Adipose tissue (tissue), 3 donors: Measurements from ENCODE around the gene TRIP13. TPM values are rescaled to one million over a fixed set of nuclear protein-coding genes. Genes with fewer than 3 reads are reported as not detected.

ENCODE experiments used
- H3K27ac ChIP-seq: one replicate; pipeline ENCODE4 v1.5.1; 2013; ENCODE audit warnings: low read depth, low read length
- WGBS, 3 donors: extraction: QIAGEN DNeasy Blood & Tissue Kit; methylation state at CpG; one replicate each; pipeline ENCODE4 v1.1.7; 2013; 5-methylcytosine and 5-hydroxymethylcytosine counted together
- polyA plus RNA-seq, 3 donors: library from polyadenylated mRNA; stranded (reverse); fragments of 200-250 nt; gene quantifications; one replicate each; pipeline ENCODE4 v1.2.3, GENCODE V29; 2013
- donor health status: healthy with polysubstance abuse.
- donor health status: Bipolar disorder and iron deficiency.
- donor health status: healthy.

TRIP13 gene
- polyA plus RNA-seq, 3 donors, result 0.58 to 1.5 (median 1.5) TPM

DNA sequence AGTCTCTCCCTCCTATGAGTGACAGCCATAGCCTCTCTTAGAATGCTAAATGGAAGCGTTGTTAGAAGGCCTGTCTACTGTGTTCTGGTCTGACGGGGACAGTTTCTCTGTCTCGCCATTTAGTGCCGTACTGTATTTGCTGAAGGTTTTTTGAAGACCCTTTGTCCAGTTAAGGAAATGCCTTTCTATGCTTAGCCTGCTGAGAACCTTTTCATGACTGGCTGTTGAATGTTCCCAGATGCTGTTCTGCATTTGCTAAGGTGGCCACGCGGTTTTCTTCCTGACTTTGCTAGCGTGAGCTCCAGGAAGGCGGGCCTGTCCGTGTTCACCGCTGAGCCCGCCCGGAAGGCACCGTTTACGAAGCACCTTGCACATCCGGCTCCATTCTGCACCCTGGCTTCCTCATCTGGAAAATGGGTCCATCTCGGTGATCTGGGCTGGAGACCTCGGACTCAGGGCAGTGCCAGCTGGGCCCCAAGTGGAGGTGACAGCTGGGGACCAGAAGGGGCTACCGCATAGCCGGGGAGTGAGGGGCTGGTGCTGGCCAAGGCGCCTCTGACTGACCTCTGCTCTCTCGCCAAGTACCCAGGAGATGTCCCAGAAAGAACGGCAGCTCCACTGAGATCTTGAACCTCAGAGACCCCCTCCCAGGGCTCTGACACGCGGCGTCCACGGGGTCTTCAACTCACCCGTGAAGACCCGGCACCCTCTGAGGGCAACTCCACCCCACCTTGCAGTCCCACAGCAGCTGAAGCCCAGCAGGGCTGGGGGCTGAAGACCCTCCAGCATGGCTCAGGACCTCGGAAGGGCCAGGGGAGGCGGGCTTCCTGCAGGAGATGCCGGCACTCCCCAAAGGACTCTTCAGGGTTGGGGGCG, 63.4 kb downstream of the TRIP13 start:
- 83 to 85% (median 85%) methylated on average over 30 to 32 of the region's 32 CpGs for WGBS, 3 donors
- no peak overlapping the region for H3K27ac ChIP-seq

DNA sequence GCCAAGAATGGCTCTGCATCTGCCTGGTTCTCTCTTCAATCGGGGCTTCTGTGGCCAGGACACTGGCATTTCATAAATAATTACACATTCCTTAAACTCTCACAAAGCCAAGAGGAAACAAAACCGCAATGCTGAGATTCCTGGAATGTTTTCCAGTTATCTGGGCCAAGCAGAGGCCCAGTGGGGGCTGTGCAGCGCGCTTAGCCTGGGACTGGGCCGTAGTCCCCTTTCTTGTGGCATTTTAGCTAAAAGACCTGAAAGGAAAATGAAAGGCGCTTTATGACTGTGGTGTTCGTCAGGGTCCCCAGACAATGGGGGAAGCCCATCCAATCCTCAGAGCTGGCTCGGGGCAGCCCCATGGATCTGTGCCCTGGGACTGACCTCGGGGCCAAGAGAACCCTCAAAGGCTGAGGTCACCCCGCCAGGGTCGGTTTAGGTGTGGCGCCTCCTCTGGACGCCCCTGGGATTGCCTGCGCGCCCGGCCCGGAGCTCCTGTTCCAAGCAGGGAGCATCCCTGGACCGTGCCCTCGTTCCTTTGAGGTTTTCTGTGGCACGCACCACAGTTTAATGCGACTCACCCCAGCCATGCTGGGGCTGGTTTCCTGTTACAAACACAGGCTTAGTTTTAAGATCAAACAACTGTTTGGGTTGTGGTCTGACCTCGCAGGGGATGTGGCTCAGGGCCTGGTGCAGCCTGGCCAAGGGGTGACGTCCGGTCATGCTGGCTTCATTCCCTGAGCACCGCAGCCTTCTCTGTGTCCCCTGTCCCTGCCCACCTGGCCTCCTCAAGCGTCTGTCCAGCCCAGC, 64.5 kb downstream of the TRIP13 start:
- 19 to 48% (median 32%) methylated on average over 26 of the region's 26 CpGs for WGBS, 3 donors
- no peak overlapping the region for H3K27ac ChIP-seq

DNA sequence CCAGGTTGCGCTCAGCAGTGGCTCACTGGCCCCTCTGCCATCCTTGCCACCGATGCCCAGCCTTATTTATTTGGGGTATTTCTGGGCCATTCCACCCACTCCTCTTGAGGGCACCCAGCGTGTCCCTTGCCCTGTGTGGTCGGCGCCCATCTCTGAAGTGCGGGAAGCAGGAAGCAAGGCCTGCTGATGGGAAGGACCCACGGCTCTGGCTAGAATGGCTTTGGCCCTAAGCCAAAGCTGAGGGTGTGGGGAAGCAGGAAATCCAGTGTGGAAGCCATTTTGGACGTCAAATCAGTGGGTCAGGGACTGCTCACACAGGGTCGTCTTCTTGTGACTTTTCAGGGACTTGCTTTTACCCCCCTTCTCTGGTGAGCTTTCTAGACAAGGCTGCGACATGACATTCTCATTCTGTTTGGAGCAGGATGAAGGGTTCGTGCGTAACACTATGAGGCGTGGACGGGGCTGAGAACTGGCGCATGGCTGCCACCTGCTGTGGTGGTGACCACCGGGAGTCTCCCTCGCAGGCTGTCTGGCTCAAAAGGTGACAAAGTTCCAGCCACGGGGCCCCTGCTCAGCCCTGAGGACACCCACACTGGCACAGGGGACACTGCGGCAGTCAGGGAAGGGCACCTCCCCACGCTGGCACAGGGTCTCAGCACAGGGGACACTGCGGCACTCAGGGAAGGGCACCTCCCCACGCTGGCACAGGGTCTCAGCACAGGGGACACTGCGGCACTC, 65.2 kb downstream of the TRIP13 start:
- H3K27ac ChIP-seq, result no peak overlapping the region
- 71 to 78% (median 72%) methylated on average over 23 of the region's 23 CpGs for WGBS, 3 donors

DNA sequence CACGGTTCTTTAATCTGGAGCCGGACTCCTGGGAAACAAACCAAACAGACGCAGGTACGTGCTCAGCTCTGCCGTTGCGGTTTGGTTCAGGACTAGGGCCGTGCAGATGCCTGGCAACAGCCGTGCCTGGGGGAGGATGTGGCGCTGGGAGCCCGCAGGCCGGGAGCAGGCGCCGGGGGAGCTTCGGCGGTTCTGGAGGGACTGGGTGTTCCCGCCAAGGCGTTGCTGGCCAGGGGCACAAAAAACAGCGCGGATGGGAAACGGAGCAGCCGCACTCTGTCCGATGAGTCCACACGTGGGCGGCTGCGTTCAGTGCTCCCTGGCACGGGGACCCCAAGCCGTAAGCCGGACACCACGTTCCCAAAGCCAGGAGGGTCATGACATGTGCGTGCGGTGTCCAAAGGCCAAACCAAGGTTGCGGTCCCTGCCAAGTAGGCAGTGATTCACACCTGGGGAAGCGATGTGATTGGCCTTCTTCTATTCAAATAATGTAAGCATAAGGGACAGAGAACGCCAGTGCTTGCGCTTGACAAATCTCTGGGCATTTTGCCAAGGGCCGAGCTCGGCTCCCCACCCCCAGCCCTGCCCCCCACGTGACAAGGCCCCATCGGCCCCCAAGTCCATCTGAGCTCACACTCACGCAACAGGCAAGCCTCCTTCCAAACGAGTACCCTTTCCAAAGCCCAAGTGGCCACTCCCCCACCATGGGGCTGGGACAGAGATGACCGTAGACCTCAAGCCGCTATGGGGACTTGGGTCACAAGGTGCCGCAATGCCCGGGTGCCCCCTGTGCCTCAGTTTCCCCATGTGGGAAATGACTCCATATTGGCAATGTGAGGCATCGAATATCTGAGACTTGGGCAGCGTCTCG, 66.3 kb downstream of the TRIP13 start:
- no peak overlapping the region for H3K27ac ChIP-seq
- 57 to 68% (median 62%) methylated on average over 48 of the region's 48 CpGs for WGBS, 3 donors

DNA sequence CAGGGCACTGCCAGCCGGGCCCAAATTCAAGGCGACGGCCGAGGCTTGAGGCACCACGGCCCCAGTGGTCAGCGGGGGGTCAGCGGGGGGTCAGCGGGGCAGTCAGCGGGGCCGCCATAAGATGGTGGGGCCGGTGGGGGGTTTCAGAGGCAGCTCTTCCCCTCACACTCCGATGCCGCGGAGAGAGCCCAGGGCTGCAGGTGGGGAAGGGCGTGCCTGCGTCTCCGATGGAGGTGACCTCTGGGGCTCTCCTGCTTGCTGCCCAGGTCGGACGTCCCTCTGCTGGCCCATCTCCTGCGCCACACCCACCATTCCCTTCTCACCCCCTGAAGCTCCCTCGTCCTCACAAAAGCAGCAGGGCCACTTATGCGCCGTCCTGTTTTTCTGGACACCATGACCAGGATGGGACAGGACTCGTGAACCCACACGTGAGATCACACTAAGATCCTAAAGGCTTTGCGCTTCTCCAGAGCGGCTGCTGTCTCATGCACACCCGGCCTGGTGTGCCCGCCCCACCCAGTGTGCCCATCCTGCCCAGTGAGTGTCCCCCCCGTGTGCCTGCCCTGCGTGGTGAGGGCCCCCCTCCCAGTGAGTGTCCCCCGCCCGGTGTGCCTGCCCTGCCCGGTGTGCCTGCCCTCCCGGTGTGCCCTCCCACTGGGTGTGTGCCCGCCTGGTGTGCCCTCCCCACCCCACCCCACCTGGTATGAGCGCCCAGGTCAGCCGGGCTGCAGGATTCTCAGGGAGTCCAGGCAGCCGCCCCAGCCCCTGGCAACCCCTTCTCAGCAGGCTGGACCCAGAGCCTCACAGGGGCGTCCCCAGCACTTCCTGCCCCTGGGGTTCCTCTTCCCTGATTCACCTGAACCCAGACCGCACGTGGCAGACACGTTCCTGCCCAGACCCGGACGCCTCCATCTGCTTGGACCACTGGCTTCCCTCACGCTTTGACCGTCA, 67.2 kb downstream of the TRIP13 start:
- H3K27ac ChIP-seq, result no peak overlapping the region

DNA sequence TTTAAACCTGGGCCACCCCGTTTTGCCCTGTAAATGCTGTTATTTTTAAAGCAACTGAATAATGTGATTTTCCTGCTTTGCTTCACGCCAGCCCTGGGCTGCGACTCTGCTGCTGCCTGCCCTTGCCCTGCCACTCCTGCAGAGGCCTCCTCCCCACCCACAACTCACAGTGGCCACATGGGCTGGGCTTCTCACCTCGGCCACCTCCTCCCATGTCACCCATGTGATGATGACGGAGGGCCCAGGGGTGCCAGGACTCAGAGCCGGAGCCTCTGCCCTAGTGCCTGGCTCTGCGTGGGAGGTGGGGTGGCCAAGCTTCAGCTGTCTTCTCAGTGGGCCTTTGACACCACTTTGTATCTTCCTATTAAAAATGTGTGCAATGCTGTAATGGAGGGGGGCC, 67.9 kb downstream of the TRIP13 start:
- H3K27ac ChIP-seq, result no peak overlapping the region
- WGBS, 3 donors, result 66 to 81% (median 68%) methylated on average over 7 of the region's 7 CpGs

More for the DNA sequence above, 67.2 kb downstream of the TRIP13 start:
- 81 to 85% (median 84%) methylated on average over 45 to 47 of the region's 47 CpGs for WGBS, 3 donors

DNA sequence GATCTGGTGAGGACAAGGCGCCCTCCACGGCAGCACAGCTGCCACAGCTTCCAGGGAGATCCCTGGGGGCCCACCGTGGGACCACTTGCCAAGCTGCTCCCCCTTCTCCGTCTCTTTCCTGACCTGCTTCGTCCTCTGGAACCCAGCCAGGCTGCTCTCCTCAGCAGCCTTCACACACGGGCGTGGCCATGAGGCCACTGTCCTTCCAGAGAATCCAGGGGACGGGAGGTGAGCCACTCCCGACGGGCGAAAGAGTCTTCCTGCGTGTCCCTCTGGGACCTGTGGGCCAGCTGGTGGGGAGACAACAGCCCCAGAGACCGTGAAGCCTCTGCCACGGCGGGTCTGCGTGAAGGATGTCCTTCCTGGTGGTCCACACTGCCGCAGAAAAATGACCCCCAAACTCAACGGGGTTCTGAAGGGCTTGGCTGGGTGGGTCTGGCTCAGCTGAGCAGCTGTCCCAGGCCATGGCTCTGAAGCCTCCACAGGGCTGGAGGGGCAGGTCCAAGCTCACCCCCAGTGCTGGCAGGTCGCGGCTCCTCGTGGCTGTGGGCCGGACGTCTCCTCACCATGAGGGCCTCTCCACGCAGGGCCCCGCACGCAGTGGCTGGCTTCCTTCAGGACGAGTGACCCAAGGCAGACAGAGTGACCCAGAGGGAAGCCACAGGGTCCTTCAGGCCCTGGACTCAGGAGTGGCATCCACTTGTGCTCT, 68.5 kb downstream of the TRIP13 start:
- 69 to 80% (median 72%) methylated on average over 27 of the region's 27 CpGs for WGBS, 3 donors
- no peak overlapping the region for H3K27ac ChIP-seq

DNA sequence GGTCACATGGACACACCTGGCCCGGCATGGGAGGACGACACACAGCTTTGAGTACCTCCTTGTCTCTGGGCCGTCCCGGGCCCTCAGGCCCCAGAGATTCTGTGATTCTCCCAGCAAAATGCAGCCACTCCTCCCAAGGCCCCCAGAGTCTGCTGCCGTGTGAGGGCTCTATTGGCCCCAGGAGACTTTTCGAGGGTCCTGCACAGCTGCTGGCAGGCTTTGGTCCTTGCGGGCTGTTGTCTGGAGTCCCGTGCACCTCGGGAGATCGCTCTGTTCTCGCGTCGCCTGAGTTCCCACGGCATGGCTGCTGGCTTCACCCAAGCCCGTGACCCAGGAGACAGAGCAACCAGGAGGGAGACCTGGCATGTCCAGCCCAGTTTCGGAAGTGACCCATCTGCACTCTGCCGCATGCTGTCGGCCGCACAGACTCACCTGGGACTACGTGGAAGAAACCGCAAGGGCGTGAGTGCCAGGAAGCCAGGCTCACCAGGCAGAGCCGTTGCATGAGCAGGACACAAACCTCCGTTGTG, 69.1 kb downstream of the TRIP13 start:
- 84 to 95% (median 93%) methylated on average over 24 of the region's 24 CpGs for WGBS, 3 donors
- H3K27ac ChIP-seq, result no peak overlapping the region

DNA sequence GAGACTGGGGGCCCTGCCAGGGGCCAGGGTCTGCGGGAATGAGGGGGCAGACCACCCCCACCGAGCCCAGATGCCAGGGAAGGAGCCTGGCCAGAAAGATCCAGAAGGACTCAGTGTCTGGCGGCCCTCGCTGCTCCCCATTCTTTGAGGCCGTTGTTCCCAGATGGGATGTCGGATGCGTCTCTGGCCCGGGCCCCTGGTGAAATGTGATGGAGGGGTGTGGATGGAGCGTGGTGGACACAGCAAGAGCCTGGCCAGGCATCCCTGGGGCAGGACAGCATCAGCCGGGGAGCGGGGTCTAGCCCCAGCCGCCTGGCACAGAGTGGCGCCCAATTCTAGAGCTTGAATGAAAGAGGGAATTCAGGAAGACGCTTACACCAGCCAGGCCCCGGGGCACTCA, 69.7 kb downstream of the TRIP13 start:
- H3K27ac ChIP-seq, result no peak overlapping the region
- WGBS, 3 donors, result 88 to 94% (median 91%) methylated on average over 15 of the region's 15 CpGs

DNA sequence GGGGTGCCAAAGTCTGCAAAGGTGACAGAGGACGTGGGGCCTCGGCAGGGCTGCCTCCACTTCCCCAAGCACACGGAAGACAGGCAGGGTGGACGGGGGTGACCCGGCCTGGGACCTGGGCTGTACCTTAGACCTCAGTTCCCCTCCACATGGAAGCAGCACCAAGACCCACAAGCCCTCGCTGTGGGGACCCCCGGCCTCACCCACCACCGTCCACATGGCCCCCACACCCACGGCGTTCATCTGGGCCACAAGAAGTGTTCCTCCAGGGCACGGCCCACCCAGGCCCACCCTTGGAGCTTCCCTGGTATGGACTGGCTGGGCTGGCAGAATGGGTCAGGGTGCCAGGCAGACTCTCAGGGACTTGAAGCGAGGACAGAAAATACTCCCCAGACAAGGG, 70.1 kb downstream of the TRIP13 start:
- 89 to 96% (median 93%) methylated on average over 12 of the region's 12 CpGs for WGBS, 3 donors
- no peak overlapping the region for H3K27ac ChIP-seq

DNA sequence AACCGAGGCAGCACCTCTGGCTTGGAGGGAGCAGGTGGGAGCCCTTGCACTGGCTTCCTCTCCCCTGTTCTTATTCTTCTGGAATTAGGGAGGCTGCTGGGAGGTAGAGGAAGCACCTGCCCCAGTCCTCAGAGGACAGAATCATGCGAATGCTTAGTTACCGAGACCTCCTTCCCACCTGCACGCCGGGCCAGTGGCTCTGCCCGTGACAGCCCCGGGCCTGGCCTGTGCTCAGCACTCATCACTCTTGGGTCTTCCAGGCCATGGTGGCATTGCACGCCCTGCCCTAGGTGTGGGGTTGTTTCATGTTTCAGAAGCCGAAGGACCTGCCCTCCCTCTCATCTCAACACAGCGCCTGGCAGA, 70.6 kb downstream of the TRIP13 start:
- H3K27ac ChIP-seq, result no peak overlapping the region
- WGBS, 3 donors, result 83 to 88% (median 85%) methylated on average over 10 of the region's 10 CpGs

DNA sequence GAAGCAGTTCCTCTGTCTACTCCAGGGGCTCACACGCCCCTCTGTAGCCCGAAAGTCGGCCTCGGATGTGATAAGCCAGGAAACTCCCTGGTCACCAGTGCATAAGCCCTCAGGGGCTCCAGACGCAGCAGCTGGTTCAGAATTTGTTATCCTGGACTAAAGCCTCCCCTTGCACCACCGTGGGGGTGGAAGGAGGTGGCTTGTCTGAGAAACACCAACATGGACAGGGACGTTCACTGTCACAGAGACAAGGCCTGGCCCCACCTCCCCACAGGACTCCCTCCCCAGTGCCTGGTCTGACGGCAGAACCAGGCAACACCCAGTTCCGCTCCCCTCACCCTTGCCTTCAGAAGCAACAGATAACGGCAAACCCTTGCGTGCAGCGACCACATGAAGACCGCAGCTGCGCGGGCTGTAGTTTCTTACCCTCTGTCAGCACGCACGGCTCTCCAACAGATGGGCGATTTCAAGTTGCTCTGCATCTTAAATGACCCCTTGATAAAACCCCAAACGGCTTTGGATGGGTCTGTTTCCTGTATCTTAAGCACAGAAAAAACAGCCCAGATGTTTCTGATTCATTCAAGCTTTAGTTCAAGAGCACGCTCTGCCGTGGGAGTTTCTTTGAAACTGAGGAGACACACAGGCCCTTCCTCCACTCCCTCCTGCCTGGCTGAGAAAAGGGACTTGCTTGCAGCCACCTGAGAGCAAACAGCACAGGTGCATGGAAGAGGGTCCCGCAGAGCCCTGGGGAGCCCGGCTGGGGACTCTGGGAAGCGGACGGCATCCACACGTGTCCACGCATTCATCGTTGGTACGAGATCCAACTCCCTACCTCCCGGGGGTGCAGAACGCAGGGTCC, 71.2 kb downstream of the TRIP13 start:
- WGBS, 3 donors, result 56 to 68% (median 56%) methylated on average over 31 of the region's 31 CpGs
- no peak overlapping the region for H3K27ac ChIP-seq

DNA sequence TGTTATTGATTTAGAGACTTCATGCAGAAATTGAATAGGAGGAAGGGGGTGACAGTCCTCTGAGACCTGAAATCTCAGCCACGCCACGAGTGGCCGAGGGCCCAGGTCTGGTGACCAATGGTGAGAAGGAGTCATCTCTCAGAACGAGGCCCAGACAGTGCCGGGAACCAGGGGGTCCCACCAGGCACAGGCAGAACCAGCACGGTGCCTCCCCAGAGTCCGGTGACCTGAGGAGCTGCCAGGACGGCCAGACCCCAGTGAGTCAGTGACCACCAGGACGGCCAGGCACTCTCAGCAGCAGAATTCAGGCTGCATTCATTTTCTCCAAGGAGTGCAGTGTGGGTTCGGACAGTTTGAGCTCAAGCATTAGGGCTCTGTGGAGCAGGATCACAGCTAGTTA, 72.1 kb downstream of the TRIP13 start:
- no peak overlapping the region for H3K27ac ChIP-seq
- WGBS, 3 donors, result 71 to 80% (median 79%) methylated on average over 10 of the region's 10 CpGs

DNA sequence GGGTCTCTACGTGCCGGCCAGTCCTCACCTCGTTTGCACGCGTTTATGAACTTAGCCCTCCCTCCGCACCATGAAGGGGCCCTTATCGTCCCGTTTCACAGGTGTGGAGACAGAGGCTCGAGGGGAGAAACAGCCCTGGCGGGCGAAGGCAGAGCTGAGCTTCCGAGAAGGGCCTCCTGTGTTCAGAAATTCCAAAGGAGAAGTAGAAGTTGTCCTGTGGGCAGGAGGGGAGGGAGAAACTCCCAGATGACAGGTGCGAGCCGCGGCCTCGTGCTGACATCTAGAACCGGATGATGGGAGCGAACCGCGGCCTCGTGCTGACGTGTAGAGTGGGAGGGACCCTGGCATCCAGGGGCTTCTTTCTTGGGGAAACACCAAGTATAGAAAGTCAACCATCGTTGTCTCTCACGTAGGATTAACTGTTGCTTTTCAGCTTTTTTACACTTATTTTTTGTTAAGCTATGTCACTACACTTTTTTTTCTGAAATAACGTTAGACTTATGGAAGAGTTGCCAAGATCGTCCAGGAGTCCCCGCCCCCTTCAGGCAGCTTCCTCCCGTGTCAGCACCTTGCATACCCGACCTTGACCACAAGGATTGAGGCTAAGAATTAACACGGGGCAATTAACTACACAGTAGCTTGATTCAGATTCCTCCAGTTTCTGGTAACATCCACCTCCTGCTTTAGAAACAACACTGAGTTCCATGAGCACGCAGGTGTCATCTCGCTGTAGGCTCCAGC, 73.1 kb downstream of the TRIP13 start:
- WGBS, 3 donors, result 74 to 85% (median 77%) methylated on average over 32 of the region's 32 CpGs
- H3K27ac ChIP-seq, result no peak overlapping the region

DNA sequence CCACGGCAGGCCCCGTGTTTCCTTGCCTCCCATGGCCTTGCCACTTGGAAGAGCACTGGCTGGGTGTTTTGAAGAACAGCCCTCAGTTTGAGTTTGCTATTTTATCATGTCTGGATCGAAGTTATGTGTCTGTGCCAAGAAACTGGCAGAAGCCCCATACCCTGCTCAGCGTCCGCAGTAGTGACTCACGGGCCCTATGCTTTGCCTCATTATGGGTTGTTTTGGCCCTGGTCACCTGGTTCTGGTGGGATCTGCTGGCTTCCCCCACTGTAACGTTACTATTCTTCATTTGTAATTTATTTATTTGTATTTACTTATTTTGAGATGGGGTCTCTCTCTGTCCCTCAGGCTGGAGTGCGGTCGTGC, 73.6 kb downstream of the TRIP13 start:
- no peak overlapping the region for H3K27ac ChIP-seq
- 78 to 85% (median 81%) methylated on average over 9 of the region's 9 CpGs for WGBS, 3 donors
